ENCODE results near the gene MAPKAPK3. TPM values are rescaled to one million over a fixed set of nuclear protein-coding genes. Genes with fewer than 3 reads are reported as not detected.

MAPKAPK3 gene
- total and polyA plus RNA-seq, 2 of the 4 experiments (the other 2 are of a cell fraction): 38.3 to 57.2 TPM

GRCh38 chr3:50687127-50687751, 70.3 kb downstream of the MAPKAPK3 start:
- dilution Hi-C loops (cut with HindIII; ENCODE audit: low sequenced_read_pairs, unreplicated experiment): no loop called here
- Histone ChIP-seq H2BK120ac (ENCODE audit: low read depth, low read length) (no peak overlapping the region), H2AFZ (replicated peaks; ENCODE audit: low read length, poor library complexity) (no peak overlapping the region), H3K56ac (ENCODE audit: extremely low read depth, insufficient read depth, low read length) (no peak overlapping the region), H4K20me1 (ENCODE audit: insufficient read depth, low read length) (no peaks in the 10 kb centered on the region), H2AK9ac (replicated peaks; ENCODE audit: low read depth, low read length, poor library complexity) (no peak overlapping the region), H3K27ac (ENCODE audit: insufficient read depth, low read length) (no peak overlapping the region), H3K4me3 (ENCODE audit: insufficient read depth, low read depth, low read length) (no peak overlapping the region), H2BK5ac (ENCODE audit: low read depth, low read length, poor library complexity, severe bottlenecking) (no peak overlapping the region), H3K18ac (ENCODE audit: low read depth, low read length) (no peak overlapping the region), H3K4me2 (ENCODE audit: low read depth, low read length) (no peak overlapping the region), H2AK5ac (ENCODE audit: low read depth, low read length) (no peak overlapping the region), H4K5ac (ENCODE audit: low read depth, low read length) (no peak overlapping the region), H4K91ac (ENCODE audit: insufficient read depth, low read depth, low read length) (no peak overlapping the region), H3K27me3 (ENCODE audit: control insufficient read depth, insufficient read depth, low read length) (peaks cover 3% of the 10 kb centered on the region; the same call in 1 of the 2 replicates), H3K36me3 (ENCODE audit: control insufficient read depth, insufficient read depth, low read length) (no peaks in the 10 kb centered on the region), H2BK20ac (ENCODE audit: low read depth, low read length) (no peak overlapping the region), H3K23ac (ENCODE audit: low read depth, low read length) (no peak overlapping the region), H3K9me1 (ENCODE audit: insufficient read depth, low read length) (no peaks in the 10 kb centered on the region), H3K4me1 (ENCODE audit: control insufficient read depth, insufficient read depth, low read length) (no peaks in the 10 kb centered on the region), H3K14ac (replicated peaks; ENCODE audit: low read depth, low read length) (no peak overlapping the region), H3K9me3 (ENCODE audit: control insufficient read depth, insufficient read depth, low read length) (no peaks in the 10 kb centered on the region), H3K4ac (ENCODE audit: low read depth, low read length) (no peak overlapping the region), H3K9ac (ENCODE audit: low read depth, low read length) (no peak overlapping the region), H2BK15ac (ENCODE audit: low read depth, low read length) (no peak overlapping the region), H3K79me1 (ENCODE audit: low read depth in 1 of 2, low read length in 2 of 2) (no peaks in the 10 kb centered on the region), H4K8ac (ENCODE audit: low read depth in 2 of 2, low read length in 2 of 2) (no peak overlapping the region)
- BruUV-seq (replicated peaks): no TSS peak
- TF ChIP-seq RFX5 (IDR thresholded peaks at IDR 0.05; ENCODE audit: low read depth, low read length): no peak
- no peak for TF ChIP-seq USF2 (IDR thresholded peaks at IDR 0.05; ENCODE audit: low read depth, low read length)
- TF ChIP-seq BHLHE40 (IDR thresholded peaks at IDR 0.05; ENCODE audit: low read depth, low read length): no peak
- TF ChIP-seq SMC3 (IDR thresholded peaks at IDR 0.05; ENCODE audit: low read depth, low read length): no peak
- no peak for TF ChIP-seq RAD21 (IDR thresholded peaks at IDR 0.05; ENCODE audit: low read length)
- no peak for TF ChIP-seq MAZ (IDR thresholded peaks at IDR 0.05; ENCODE audit: borderline replicate concordance, low read depth, low read length)
- TF ChIP-seq MAFK (IDR thresholded peaks at IDR 0.05; ENCODE audit: low read depth, low read length): no peak
- no peak for TF ChIP-seq NFE2L2 (IDR thresholded peaks at IDR 0.05; ENCODE audit: low read depth, low read length)
- TF ChIP-seq FOS (IDR thresholded peaks at IDR 0.05; ENCODE audit: low read depth, low read length): no peak
- no peak for TF ChIP-seq POLR2A (IDR thresholded peaks at IDR 0.05; ENCODE audit: low read depth, low read length)
- TF ChIP-seq CEBPB (IDR thresholded peaks at IDR 0.05; ENCODE audit: low read depth, low read length): no peak
- TF ChIP-seq MXI1 (IDR thresholded peaks at IDR 0.05; ENCODE audit: borderline replicate concordance, low read depth, low read length): no peak
- TF ChIP-seq CHD1 (IDR thresholded peaks at IDR 0.05; ENCODE audit: low read depth, low read length): no peak
- DNase-seq (no peak), ATAC-seq (ENCODE audit: low read depth) (no peak)
- in situ Hi-C loops (cut with MboI; ENCODE audit: low sequenced_read_pairs): no loop called here
- CTCF ChIA-PET: no interaction called here
- intact Hi-C loops (cut with micrococcal nuclease): no loop called here
- POLR2A ChIA-PET (ENCODE audit: unreplicated experiment): no interaction called here
- WGBS, 2 experiments (ENCODE audit: extremely low coverage in 2 of 2, insufficient read length in 1 of 2): 60% methylated on average over 2 of the region's 7 CpGs; no CpG with 5 or more reads in 1 of the 2 experiments

Measured in IMR-90 (cell line).